Lower leg skin (tissue), 3 donors: ENCODE measurements around the gene RAD51B.

ENCODE experiments used
- CTCF ChIP-seq, 3 donors: fragments of 450-650 bp; IDR thresholded peaks; one replicate each; pipeline ENCODE4 v1.5.1; 2016; ENCODE audit warnings: antibody characterized with exemption in 3 of 3, mild to moderate bottlenecking in 3 of 3, moderate library complexity in 2 of 3
- POLR2A ChIP-seq, 2 donors: fragments of 450-650 bp; IDR thresholded peaks; one replicate each; pipeline ENCODE4 v1.6.1; 2016 to 2017; ENCODE audit warnings: antibody characterized with exemption in 2 of 2, mild to moderate bottlenecking in 1 of 2, moderate library complexity in 1 of 2

GRCh38 chr14:68285421-68286179, 466.0 kb downstream of the RAD51B start:
- TF ChIP-seq CTCF (IDR thresholded peaks at IDR 0.05) (no peak), POLR2A (IDR thresholded peaks at IDR 0.05) (no peak)
